T-helper 2 cell (primary cell): ENCODE data around the gene EHD2.
"Not testable (repeated sequence)": the region's sequence is repeated elsewhere in the genome, so short reads cannot be mapped to it uniquely, and the experiment has no call there.

ENCODE experiments used
- DNase-seq, 5 experiments: peaks; one replicate each; pipeline versions ENCODE4 v3.0.0 to v3.0.0-alpha.2; 2012 to 2022

The EHD2 gene

DNA sequence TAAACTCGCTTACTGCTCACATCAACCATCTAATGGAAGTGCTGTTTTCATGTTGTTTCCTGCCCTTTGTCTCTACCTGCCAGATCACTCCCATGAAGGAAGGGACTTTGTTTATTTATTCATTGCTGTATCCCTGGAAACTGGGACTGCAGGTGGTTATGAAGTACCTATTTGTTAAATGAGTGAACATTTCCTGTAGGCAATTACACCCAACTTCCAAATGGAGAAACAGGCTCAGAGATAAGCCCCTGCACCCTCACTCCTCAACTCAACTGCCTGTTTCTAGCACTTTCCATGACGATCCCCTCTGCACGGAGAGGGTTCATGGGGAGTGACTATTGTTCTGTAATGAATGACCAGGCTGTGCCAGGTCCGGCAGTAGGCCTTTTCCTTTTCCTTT, 63.3 kb downstream of the EHD2 start:
- DNase-seq = no peak

DNA sequence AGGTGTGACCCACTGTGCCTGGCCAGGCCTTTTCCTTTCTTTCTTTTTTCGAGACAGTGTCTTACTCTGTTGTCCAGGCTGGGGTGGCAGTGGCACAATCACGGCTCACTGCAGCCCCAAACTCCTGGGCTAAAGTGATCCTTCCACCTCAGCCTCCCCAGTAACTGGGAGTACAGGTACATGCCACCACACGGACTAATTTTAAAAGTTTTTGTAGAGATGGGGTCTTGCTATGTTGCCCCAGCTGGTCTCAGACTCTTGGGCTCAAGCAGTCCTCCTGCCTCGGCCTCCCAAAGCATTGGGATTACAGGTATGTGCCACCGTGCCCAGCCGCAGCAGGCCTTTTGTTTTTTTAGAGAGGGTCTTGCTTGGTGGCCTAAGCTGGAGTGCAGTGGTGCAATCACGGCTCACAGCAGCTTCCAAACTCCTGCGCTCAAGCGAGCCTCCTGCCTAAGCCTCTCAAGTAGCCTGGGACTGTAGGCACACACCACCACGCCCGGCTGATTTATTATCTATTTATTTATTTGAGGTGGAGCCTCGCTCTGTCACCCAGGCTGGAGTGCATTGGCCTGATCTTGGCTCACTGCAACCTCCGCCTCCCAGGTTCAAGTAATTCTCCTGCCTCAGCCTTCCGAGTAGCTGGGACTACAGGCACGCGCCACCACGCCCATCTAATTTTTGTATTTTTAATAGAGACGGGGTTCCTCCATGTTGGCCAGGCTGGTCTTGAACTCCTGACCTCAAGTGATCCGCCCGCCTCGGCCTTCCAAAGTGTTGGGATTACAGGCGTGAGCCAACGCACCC, 64.2 kb downstream of the EHD2 start:
- not testable (repeated sequence) for DNase-seq

DNA sequence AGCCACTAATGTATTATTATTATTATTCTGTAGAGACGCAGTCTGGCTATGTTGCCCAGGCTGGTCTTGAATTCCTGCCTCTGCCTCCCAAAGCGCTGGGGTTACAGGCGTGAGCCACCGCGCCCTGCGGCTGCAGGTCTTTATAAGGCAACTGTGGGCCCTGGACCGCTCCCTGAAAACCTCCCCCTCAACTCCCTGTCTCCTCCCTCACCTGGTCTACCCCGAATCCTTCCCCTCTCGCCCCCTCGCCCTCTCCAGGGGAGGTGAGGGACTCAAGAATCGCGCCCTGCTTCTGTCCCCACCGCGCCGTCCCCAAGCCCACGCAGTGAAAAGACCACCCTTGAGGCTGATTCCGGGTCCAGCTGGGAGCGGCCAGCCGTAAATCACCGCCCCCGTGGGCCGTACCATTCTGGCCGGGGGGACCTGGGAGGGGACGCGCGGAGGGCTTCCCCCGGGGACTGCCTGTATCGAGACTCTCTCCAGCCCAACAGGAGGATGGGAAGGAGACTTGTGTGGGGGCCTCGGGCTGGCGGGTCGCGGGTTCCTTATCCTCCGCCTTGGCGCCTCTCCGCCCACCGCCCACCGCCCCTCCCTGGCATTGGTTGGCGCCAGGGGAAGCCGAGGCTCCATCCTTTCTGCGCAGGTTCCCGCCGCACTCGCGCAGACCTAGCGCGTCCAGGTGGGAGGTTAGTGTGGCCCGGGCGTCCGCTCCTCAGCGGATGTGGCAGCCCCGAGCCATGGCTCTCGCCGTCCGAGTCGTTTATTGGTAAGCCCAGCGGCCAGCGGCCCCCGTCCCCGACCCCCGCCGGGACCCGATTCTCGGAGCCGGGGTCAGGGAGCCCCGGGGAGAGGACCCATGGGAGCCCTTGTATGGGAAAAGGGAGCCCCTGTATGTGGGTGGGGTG, 65.1 kb downstream of the EHD2 start, which contains the start of gene SELENOW:
Gene SELENOW (plus strand): TSS at position 655 of the 905 bp plus-strand sequence. CDS start 83 bp downstream, at position 738.
- DNase-seq = peak; percentile 56 to 86 (median 68)

DNA sequence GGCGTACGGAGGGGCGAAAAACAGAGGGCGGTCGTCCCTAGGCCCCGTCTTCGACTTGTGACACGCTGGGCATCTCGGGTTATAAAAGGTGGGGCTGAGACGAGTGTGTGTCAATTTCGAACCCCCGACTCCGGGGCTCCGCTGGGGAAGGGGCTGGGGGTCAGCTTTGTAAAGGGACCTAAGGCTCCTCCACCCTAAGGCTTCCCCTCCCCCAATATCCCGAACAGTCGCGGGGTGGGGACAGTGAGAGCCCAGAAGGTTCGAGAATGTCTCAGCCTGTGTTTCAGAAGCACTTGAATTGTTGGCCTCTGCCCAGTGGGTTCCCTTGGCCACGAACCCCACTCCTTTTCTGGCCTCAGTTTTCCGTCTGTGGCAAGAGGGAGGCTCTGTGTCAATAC, 65.7 kb downstream of the EHD2 start:
- DNase-seq = peak in 1 of 5 experiments; percentile 11

DNA sequence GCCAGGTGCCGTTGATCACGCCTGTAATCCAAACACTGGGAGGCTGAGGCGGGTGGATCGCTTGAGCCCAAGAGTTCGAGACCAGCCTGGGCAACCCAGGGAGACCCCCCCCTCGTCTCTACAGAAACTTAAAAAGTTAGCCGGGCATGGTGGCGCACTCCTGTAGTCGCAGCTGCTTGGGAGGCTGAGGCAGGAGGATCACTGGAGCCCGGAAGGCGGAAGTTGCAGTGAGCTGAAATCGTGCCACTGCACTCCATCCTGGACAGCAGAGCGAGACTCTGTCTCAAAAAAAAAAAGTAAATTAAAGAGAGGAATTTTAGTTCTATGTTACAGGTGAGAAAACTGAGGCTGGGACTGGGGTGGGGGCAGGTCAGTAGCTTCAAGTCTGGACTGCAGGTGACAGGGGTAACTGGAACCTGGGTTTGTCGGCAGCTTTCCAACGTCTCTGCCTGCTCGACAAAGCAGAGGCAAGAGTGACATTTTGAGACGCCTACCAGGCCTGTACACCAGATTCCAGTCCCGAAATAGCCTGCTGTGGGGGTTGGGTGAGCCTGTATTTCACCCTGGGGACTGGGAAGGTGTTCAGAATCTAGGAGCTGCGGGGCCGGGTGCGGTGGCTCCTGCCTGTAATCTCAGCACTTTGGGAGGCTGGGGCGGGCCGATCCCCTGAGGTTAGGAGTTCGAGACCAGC, 66.4 kb downstream of the EHD2 start:
- DNase-seq = peak in 1 of 5 experiments; percentile 31

DNA sequence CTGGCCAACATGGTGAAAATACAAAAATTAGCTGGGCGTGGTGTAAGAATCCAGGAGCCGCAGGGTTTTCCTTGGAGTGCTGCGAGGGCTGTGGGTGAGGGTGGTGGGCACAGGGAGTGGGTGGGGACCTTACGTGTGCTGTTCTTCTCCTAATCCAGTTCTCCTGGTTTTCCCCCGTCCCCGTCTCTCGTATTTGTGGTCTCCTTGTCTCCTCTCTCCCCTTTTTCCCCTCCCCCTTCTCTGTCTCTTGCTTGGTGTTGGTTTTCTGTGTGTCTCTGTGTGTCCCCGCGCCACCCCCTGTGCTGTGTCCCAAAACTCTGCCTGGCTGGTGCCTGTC, 67.0 kb downstream of the EHD2 start:
- DNase-seq = no peak

DNA sequence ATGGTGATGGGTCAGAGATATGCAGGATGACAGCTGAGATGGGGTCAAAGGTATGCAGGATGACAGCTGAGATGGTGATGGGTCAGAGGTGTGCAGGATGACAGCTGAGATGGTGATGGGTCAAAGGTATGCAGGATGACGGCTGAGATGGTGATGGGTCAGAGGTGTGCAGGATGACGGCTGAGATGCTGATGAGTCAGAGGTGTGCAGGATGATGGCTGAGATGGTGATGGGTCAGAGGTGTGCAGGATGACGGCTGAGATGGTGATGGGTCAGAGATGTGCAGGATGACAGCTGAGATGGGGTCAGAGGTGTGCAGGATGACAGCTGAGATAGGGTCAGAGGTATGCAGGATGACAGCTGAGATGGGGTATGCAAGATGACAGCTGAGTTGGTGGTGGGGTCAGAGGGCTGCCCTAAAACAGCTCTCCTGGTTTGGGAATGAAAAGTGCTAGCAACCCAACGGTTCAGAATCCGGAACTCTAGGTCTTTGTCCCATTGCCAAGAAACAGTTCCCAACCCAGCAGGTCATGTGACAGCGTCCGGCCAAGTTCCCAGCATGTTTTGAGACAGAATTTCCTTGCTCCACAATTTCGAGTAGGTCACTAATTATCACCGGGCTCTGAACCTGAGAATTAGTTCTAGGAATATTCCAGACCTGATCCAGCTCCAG, 68.5 kb downstream of the EHD2 start:
- DNase-seq = no peak

DNA sequence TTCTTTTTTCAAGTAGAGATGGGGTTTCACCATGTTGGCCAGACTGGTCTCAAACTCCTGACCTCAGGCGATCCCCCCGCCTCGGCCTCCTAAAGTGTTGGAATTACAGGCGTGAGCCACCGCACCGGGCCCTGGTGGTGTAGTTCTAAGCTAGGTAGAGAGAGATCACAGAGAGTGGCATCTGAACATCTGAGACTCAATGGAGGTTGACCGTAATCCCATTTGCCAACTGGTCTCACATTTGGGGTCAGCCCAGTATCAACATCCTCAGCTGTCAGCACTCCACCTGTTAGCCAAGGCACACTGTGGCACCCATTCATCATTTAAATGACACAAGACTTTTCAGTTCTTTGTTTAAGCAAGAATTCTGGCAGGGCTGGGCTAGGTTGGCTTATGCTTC, 73.3 kb downstream of the EHD2 start:
- no peak for DNase-seq

DNA sequence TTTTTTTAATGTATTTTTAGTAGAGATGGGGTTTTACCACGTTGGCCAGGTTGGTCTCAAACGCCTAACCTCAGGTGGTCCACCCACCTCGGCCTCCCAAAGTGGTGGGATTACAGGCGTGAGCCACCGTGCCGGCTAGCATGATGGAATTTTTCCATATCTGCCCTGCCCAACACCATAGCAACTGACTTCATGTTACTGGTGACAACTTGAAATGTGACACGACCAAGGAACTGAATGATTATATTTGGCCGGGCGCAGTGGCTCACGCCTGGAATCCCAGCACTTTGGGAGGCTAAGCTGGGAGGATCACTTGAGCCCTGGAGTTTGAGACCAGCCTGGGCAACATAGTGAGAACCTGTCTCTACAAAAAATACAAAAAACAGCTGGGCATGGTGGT, 74.1 kb downstream of the EHD2 start:
- DNase-seq = not testable (repeated sequence)

DNA sequence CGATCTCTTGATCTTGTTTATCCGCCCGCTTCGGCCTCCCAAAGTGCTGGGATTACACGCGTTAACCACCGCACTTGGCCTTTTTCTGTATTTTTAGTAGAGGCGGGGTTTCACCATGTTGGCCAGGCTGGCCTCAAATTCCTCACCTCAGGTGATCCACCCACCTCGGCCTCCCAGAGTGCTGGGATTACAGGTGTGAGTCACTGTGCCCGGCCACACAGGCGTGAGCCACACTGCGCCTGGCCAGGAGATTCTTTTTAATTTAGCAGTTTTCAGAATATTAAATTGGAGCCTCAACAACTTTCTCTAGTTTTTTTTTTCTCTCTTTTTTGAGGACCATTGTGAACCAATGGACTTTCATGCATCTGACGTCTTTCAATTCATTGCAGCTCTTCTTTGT, 76.6 kb downstream of the EHD2 start:
- DNase-seq = not testable (repeated sequence)

DNA sequence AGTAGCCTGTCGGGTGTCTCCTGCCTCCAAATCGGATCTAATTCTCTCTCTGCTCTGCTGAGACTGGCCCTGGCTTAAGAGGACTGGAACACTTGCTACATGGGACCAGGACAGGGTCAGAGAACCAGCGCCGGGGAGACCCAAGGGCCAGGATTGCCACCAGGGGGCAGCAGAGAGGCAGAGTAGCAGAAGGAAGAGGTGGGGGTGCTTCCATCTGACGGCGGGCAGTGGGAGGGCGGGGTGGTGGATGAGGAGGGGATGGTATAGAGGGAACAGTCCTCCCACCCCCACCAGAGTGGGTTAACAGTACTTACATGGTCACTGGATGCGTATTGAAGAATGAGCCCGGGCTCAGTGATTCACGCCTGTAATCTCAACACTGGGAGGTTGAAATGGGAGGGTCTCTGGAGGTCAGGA, 77.2 kb downstream of the EHD2 start:
- peak; percentile 37 to 82 (median 78) for DNase-seq

DNA sequence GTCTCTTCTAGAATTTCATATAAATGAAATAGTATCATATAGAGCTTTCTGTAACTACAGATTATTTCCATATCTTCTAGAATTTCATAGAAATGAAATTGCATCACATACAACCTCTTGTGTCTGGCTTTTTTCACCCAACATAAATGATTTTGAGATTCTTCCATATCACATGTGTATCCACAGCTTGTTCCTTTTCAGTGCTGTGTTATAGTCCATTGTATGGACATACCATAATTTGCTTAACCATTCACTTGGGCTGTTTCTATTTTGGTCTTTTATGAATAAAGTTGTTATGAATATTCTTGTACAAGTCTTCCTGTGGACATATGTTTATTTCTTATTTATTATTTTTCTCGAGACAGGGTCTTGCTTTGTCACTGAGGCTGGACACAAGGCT, 79.4 kb downstream of the EHD2 start:
- no peak for DNase-seq
